IMR-90 (cell line): ENCODE measurements around the gene RSRC1. TPM values are rescaled to one million over a fixed set of nuclear protein-coding genes. Genes with fewer than 3 reads are reported as not detected.

Experiments used
- ATAC-seq: fragments of 200-7000 bp; cut with Tn5 transposase; 2 replicates; pipeline ENCODE4 v1.9.1; 2020; ENCODE audit warnings: low read depth, mild to moderate bottlenecking, moderate library complexity
- BruUV-seq: library from RNA; stranded (reverse); fragments of 400-500 nt; replicated peaks from 2 replicates; lab custom pipeline; 2021; lab: Mats Ljungman, UMichigan
- CTCF ChIA-PET: fragments of 300-600 bp; formaldehyde crosslinking; extraction: SDS; loops from one replicate; lab custom pipeline; 2021; ENCODE audit warnings: antibody characterized with exemption; lab: Yijun Ruan, JAX
- POLR2A ChIA-PET: fragments of 300-600 bp; sonication (Branson Sonifier 250); formaldehyde crosslinking; loops from one replicate; lab custom pipeline; 2022; ENCODE audit warnings: antibody characterized with exemption; ENCODE audit not compliant: unreplicated experiment; lab: Charles Lee
- DNase-seq: peaks from one replicate; pipeline ENCODE4 v3.0.0; 2013
- H2AFZ ChIP-seq: replicated peaks from 2 replicates; pipeline ENCODE3; 2013; ENCODE audit warnings: low read length, mild to moderate bottlenecking; ENCODE audit not compliant: poor library complexity
- H2AK5ac ChIP-seq: 2 replicates; pipeline ENCODE4 v1.6.1; 2013; ENCODE audit warnings: low read depth, low read length, inconsistent platforms
- H2AK9ac ChIP-seq: replicated peaks from 2 replicates; pipeline ENCODE3; 2013; ENCODE audit warnings: mild to moderate bottlenecking, low read depth, low read length, moderate library complexity; ENCODE audit not compliant: poor library complexity
- H2BK120ac ChIP-seq: 2 replicates; pipeline ENCODE4 v1.6.1; 2013; ENCODE audit warnings: low read depth, low read length, inconsistent platforms
- H2BK15ac ChIP-seq: 3 replicates; pipeline ENCODE4 v1.6.1; 2013; ENCODE audit warnings: low read depth, low read length, inconsistent platforms
- H2BK20ac ChIP-seq: 2 replicates; pipeline ENCODE4 v1.6.1; 2013; ENCODE audit warnings: low read depth, mild to moderate bottlenecking, inconsistent platforms, low read length, moderate library complexity
- H2BK5ac ChIP-seq: 2 replicates; pipeline ENCODE4 v1.6.1; 2013; ENCODE audit warnings: mild to moderate bottlenecking, low read depth, low read length, inconsistent platforms; ENCODE audit not compliant: poor library complexity, severe bottlenecking
- H3K14ac ChIP-seq: replicated peaks from 2 replicates; pipeline ENCODE4 v1.6.1; 2013; ENCODE audit warnings: low read depth, low read length, inconsistent platforms
- H3K18ac ChIP-seq: 2 replicates; pipeline ENCODE4 v1.6.1; 2013; ENCODE audit warnings: low read depth, low read length, control low read depth
- H3K23ac ChIP-seq: 2 replicates; pipeline ENCODE4 v1.6.1; 2013; ENCODE audit warnings: low read depth, low read length, inconsistent platforms
- H3K27ac ChIP-seq: 2 replicates; pipeline ENCODE4 v1.5.1; 2013; ENCODE audit warnings: mild to moderate bottlenecking, control low read depth, low read length; ENCODE audit not compliant: insufficient read depth
- H3K27me3 ChIP-seq: 2 replicates; pipeline ENCODE4 v1.6.1; 2013; ENCODE audit warnings: low read length; ENCODE audit not compliant: control insufficient read depth, insufficient read depth
- H3K36me3 ChIP-seq: 2 replicates; pipeline ENCODE4 v1.6.1; 2013; ENCODE audit warnings: low read length, mixed read lengths; ENCODE audit not compliant: control insufficient read depth, insufficient read depth
- H3K4ac ChIP-seq: 2 replicates; pipeline ENCODE4 v1.6.1; 2013; ENCODE audit warnings: low read depth, low read length, inconsistent platforms
- H3K4me1 ChIP-seq: 2 replicates; pipeline ENCODE4 v1.6.1; 2013; ENCODE audit warnings: low read length, mixed read lengths; ENCODE audit not compliant: control insufficient read depth, insufficient read depth
- H3K4me2 ChIP-seq: 2 replicates; pipeline ENCODE4 v1.6.1; 2013; ENCODE audit warnings: low read depth, mild to moderate bottlenecking, control low read depth, low read length, moderate library complexity
- H3K4me3 ChIP-seq: 2 replicates; pipeline ENCODE4 v1.5.1; 2013; ENCODE audit warnings: low read depth, mild to moderate bottlenecking, control low read depth, low read length, moderate library complexity; ENCODE audit not compliant: insufficient read depth
- H3K56ac ChIP-seq: 2 replicates; pipeline ENCODE4 v1.6.1; 2013; ENCODE audit warnings: low read length, inconsistent platforms; ENCODE audit not compliant: insufficient read depth; ENCODE audit errors: extremely low read depth
- H3K79me1 ChIP-seq, 2 experiments: 2 replicates each; pipeline ENCODE4 v1.6.1; 2013; ENCODE audit warnings: low read length in 2 of 2, inconsistent platforms in 1 of 2, low read depth in 1 of 2
- H3K9ac ChIP-seq: 2 replicates; pipeline ENCODE4 v1.6.1; 2013; ENCODE audit warnings: low read depth, low read length, control low read depth
- H3K9me1 ChIP-seq: 2 replicates; pipeline ENCODE4 v1.6.1; 2013; ENCODE audit warnings: low read length, inconsistent platforms; ENCODE audit not compliant: insufficient read depth
- H3K9me3 ChIP-seq: 2 replicates; pipeline ENCODE4 v1.6.1; 2013; ENCODE audit warnings: low read length; ENCODE audit not compliant: control insufficient read depth, insufficient read depth
- H4K20me1 ChIP-seq: 2 replicates; pipeline ENCODE4 v1.6.1; 2013; ENCODE audit warnings: low read length, inconsistent platforms; ENCODE audit not compliant: insufficient read depth
- H4K5ac ChIP-seq: 2 replicates; pipeline ENCODE4 v1.6.1; 2013; ENCODE audit warnings: mild to moderate bottlenecking, low read depth, low read length, control low read depth
- H4K8ac ChIP-seq, 2 experiments: 2 replicates each; pipeline ENCODE4 v1.6.1; 2013; ENCODE audit warnings: low read depth in 2 of 2, low read length in 2 of 2, control low read depth in 1 of 2, inconsistent platforms in 1 of 2
- H4K91ac ChIP-seq: 2 replicates; pipeline ENCODE4 v1.6.1; 2013; ENCODE audit warnings: low read depth, low read length, inconsistent platforms; ENCODE audit not compliant: insufficient read depth
- BHLHE40 ChIP-seq: fragments of 150-350 bp; IDR thresholded peaks from 2 replicates; pipeline ENCODE4 v1.6.1; 2016; ENCODE audit warnings: mild to moderate bottlenecking, low read depth, low read length
- CEBPB ChIP-seq: IDR thresholded peaks from 2 replicates; pipeline ENCODE4 v1.6.1; 2012; ENCODE audit warnings: low read depth, low read length, improper control_type of control experiment
- CHD1 ChIP-seq: IDR thresholded peaks from 2 replicates; pipeline ENCODE4 v1.6.1; 2012; ENCODE audit warnings: low read depth, low read length, improper control_type of control experiment
- CTCF ChIP-seq: conservative IDR thresholded peaks from 2 replicates; pipeline ENCODE4 v1.5.1; 2012; ENCODE audit warnings: mild to moderate bottlenecking, low read depth, low read length, improper control_type of control experiment
- ELK1 ChIP-seq: fragments of 150-350 bp; IDR thresholded peaks from 2 replicates; pipeline ENCODE4 v1.6.1; 2016; ENCODE audit warnings: low read depth, mild to moderate bottlenecking, low read length, moderate library complexity, borderline replicate concordance
- FOS ChIP-seq: fragments of 150-350 bp; IDR thresholded peaks from 2 replicates; pipeline ENCODE4 v1.6.1; 2016; ENCODE audit warnings: low read depth, low read length
- MAFK ChIP-seq: IDR thresholded peaks from 2 replicates; pipeline ENCODE4 v1.6.1; 2012; ENCODE audit warnings: low read depth, low read length, improper control_type of control experiment
- MAZ ChIP-seq: IDR thresholded peaks from 2 replicates; pipeline ENCODE4 v1.6.1; 2012; ENCODE audit warnings: low read depth, mild to moderate bottlenecking, low read length, improper control_type of control experiment, moderate library complexity, borderline replicate concordance
- NFE2L2 ChIP-seq: fragments of 150-350 bp; IDR thresholded peaks from 2 replicates; pipeline ENCODE4 v1.6.1; 2016; ENCODE audit warnings: low read depth, mild to moderate bottlenecking, low read length
- POLR2A ChIP-seq: IDR thresholded peaks from 2 replicates; pipeline ENCODE4 v1.6.1; 2012; ENCODE audit warnings: mild to moderate bottlenecking, low read depth, low read length
- RAD21 ChIP-seq: IDR thresholded peaks from 2 replicates; pipeline ENCODE4 v1.6.1; 2012; ENCODE audit warnings: low read length, improper control_type of control experiment
- RCOR1 ChIP-seq: IDR thresholded peaks from 2 replicates; pipeline ENCODE4 v1.6.1; 2012; ENCODE audit warnings: mild to moderate bottlenecking, low read length, improper control_type of control experiment; ENCODE audit not compliant: insufficient replicate concordance
- RFX5 ChIP-seq: IDR thresholded peaks from 2 replicates; pipeline ENCODE4 v1.8.0; 2012; ENCODE audit warnings: low read depth, mild to moderate bottlenecking, low read length, moderate library complexity
- SMC3 ChIP-seq: fragments of 150-350 bp; IDR thresholded peaks from 2 replicates; pipeline ENCODE4 v1.6.1; 2016; ENCODE audit warnings: low read depth, mild to moderate bottlenecking, antibody characterized with exemption, low read length, moderate library complexity
- USF2 ChIP-seq: fragments of 150-350 bp; IDR thresholded peaks from 2 replicates; pipeline ENCODE4 v1.6.1; 2017; ENCODE audit warnings: mild to moderate bottlenecking, antibody characterized with exemption, low read length, low read depth
- WGBS, 2 experiments: methylation state at CpG; one replicate each; pipeline versions ENCODE4 v1.1.5 to v1.1.7; 2013; ENCODE audit warnings: missing lambda C conversion rate in 2 of 2; ENCODE audit not compliant: insufficient read length in 1 of 2; ENCODE audit errors: extremely low coverage in 2 of 2; 5-methylcytosine and 5-hydroxymethylcytosine counted together
- dilution Hi-C: fragments of 300-500 bp; cut with HindIII; formaldehyde crosslinking; loops from one replicate; pipeline ENCODE4 v1.14.3; 2018; ENCODE audit warnings: low sequenced_read_pairs; ENCODE audit not compliant: unreplicated experiment
- in situ Hi-C: fragments of 300-500 bp; cut with MboI; formaldehyde crosslinking; loops from 3 replicates; pipeline ENCODE4 v1.14.3; 2019; ENCODE audit warnings: low sequenced_read_pairs, inconsistent platforms, mixed read lengths
- intact Hi-C: fragments of 100-400 bp; cut with micrococcal nuclease; formaldehyde crosslinking; loops from 2 replicates; pipeline ENCODE4 v1.10.0; 2022
- polyA plus RNA-seq, 3 experiments: library from polyadenylated mRNA; depleted of rRNA; stranded (reverse); fragments of >200 nt; gene quantifications; 2 replicates each; pipeline ENCODE4 v1.2.3, GENCODE V29; 2012; ENCODE audit warnings: low replicate concordance in 1 of 3
- total RNA-seq: library from RNA; depleted of rRNA; stranded (reverse); fragments of >200 nt; gene quantifications from 2 replicates; pipeline ENCODE4 v1.2.3, GENCODE V29; 2012

Gene RSRC1
- total and polyA plus RNA-seq, 2 of the 4 experiments (the other 2 are of a cell fraction): 3.8 to 41.8 TPM

DNA sequence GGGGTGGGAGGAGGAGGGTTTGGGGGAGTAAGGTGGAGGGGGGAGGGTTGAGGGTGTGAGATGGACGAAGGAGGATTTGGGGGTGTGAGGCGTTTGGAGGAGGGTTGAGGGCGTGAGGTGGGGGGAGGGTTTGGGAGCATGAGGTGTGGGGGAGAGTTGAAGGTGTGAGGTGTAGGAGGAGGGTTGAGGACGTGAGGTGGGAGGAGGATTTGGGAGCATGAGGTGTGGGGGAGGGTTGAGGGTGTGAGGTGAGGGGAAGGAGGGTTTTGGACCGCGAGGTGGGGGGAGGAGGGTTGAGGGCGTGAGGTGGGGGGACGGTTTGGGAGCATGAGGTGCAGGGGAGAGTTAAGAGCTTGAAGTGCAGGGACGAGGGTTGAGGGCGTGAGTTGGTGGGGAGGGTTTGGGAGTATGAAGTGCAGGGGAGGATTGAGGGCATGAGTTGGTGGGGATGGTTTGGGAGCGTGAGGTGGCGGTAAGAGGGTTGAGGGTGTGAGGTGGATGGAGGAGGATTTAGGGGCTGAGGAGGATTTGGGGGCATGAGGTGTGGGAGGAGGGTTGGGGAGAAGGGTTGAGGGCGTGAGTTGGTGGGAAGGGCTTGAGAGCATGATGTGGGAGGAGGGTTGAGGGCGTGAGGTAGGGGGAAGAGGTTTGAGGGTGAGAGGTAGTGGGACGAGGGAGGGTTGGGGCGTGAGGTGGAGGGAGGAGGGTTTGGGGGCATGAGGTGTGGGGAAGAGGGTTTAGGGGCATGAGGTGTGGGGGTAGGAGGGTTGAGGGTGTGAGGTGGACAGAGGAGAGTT, 462.3 kb downstream of the RSRC1 start:
- H2BK20ac ChIP-seq: no peak overlapping the region
- no peak overlapping the region for H3K23ac ChIP-seq
- ATAC-seq (no peak), DNase-seq (no peak)
- no peak overlapping the region for H4K8ac ChIP-seq
- no peaks in the 10 kb centered on the region for H3K4me1 ChIP-seq
- POLR2A ChIA-PET: no interaction called here
- CTCF ChIA-PET: no interaction called here
- H2AFZ ChIP-seq: no peak overlapping the region
- H2BK15ac ChIP-seq: no peak overlapping the region
- H2BK120ac ChIP-seq: no peak overlapping the region
- H3K36me3 ChIP-seq: no peaks in the 10 kb centered on the region
- H2BK5ac ChIP-seq: no peak overlapping the region
- no peak overlapping the region for H3K18ac ChIP-seq
- H3K27me3 ChIP-seq: no peaks in the 10 kb centered on the region
- dilution Hi-C loops (no loop called here), intact Hi-C loops (loop anchor here (1.0 to 5.0 kb wide), 2 partner anchors 64 to 70 kb away; partner anchors contain the start of gene GFM1), in situ Hi-C loops (no loop called here)
- H4K20me1 ChIP-seq: no peaks in the 10 kb centered on the region
- H3K14ac ChIP-seq: no peak overlapping the region
- no peak overlapping the region for H3K4ac ChIP-seq
- 0 out of 2 replicates have a peak, but pooled peaks cover 2% of the 10 kb centered on the region for H3K9me1 ChIP-seq
- H4K91ac ChIP-seq: no peak overlapping the region
- H4K5ac ChIP-seq: no peak overlapping the region
- no peak overlapping the region for H2AK9ac ChIP-seq
- H2AK5ac ChIP-seq: 0 out of 2 replicates have a peak overlapping the region, but pooled peaks have one; percentile 12
- WGBS, 2 experiments: 82 to 100% methylated on average over 9 to 13 of the region's 16 CpGs
- BruUV-seq: no TSS peak
- no peak overlapping the region for H3K9ac ChIP-seq
- no peak overlapping the region for H3K56ac ChIP-seq
- no peak overlapping the region; the same call in 1 of the 2 replicates for H3K4me2 ChIP-seq
- H3K4me3 ChIP-seq: no peak overlapping the region
- no peaks in the 10 kb centered on the region for H3K79me1 ChIP-seq
- H3K27ac ChIP-seq: no peak overlapping the region
- H3K9me3 ChIP-seq: no peaks in the 10 kb centered on the region
- TF ChIP-seq MAFK (no peak), CTCF (no peak), POLR2A (no peak), BHLHE40 (no peak), RFX5 (no peak), RAD21 (no peak), MAZ (no peak), USF2 (no peak), NFE2L2 (no peak), CHD1 (no peak), CEBPB (no peak), ELK1 (no peak), FOS (no peak), SMC3 (no peak), RCOR1 (no peak)
